ENCODE results near the gene AQP4.

AQP4 gene, protein sequence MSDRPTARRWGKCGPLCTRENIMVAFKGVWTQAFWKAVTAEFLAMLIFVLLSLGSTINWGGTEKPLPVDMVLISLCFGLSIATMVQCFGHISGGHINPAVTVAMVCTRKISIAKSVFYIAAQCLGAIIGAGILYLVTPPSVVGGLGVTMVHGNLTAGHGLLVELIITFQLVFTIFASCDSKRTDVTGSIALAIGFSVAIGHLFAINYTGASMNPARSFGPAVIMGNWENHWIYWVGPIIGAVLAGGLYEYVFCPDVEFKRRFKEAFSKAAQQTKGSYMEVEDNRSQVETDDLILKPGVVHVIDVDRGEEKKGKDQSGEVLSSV

DNA sequence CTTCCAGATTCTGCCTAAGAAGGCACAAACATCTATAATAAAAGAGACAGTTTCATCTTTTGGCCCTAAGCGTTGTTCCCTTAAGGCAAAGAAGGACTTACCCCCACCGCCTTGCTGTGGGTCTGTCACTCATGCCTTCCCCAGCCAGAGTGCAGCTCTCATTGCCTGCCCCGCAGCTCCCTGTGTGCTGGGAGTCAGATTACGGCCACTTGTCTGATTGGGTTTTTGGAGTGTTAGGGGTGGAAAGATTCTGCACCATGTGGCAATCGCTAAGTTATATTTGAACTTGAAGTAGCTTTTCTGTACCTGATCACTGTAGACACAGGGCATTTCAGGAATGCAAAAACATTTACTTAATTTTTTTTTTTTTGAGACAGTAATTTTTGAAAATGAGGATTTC is at the start of gene AQP4:
Gene AQP4 (minus strand): TSS at position 151 of the 400 bp plus-strand sequence. CDS start 18 bp downstream, at position 133.
- DNase-seq (ENCODE audit: low spot score), result no peak

DNA sequence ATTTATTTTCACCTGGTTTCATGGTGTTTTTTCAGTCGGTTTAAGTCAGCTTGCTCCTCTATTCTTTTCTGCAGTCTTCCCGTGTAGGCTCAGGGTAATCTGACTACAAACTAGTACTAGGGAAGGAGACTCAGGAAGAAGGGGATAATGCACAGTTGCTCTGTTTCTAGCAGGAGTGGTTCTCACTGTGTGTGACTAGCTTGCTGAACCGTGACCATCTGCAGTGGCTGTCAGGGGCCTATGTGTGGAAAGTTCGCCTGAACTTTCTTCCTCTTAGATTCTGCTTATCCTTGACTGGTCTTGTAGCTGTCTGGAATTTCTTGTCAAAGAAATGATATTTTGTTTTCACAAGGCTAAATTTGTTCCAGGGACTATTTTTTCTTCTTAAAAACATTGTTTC is 46.3 kb upstream of the AQP4 start:
- DNase-seq (ENCODE audit: low spot score), result no peak

DNA sequence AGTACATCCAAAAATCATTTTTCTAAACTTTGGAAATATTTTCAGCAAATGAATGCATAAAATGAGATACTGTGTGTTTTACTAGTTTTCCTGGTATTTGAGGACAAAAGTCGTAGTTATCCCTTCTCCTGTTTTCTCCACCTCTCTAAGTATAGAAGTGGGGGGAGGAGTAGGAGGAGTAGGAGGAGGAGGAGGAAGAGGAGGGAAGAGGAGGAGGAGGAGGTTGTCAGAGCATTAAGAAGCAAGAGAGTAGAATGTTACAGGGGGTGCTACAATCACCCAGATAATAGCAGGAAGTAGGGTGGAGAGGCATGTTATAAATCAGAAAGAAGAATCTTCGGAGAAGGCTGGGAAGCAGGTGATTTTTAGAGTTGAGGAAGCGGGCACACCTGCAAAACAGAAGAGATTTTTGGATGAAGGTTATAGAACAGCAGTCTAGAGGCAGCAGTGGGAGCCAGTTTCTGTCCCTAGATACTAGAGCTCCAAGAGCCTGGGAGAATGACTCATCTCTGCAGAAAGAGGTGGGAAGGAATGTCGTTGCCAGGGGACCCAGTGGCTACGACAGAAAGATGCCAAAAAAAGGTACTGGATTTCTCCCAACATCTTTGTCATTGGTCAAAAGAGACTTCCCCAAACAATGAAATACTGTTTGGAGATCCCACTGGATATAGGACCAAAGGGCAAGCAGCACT is 44.2 kb upstream of the AQP4 start:
- no peak for DNase-seq (ENCODE audit: low spot score)

DNA sequence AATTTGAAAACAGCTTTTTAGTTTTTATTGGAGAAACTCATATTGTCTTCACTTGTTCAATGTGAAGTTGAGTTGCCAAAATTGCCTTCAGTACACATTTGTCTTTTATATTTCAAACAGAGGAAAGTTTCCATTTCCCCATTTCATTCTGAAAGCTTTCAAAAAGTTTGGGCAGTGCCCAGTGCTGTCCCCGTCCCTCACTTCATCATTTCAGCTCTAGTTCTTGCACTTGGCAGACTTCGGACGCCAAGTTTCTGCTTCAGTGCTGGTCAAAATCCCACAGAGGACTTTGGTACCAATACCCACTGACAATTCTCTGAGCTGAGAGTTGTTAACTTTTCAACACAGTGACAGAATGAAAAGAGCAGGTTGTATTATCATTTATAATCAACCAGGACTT is 43.4 kb upstream of the AQP4 start:
- no peak for DNase-seq (ENCODE audit: low spot score)

DNA sequence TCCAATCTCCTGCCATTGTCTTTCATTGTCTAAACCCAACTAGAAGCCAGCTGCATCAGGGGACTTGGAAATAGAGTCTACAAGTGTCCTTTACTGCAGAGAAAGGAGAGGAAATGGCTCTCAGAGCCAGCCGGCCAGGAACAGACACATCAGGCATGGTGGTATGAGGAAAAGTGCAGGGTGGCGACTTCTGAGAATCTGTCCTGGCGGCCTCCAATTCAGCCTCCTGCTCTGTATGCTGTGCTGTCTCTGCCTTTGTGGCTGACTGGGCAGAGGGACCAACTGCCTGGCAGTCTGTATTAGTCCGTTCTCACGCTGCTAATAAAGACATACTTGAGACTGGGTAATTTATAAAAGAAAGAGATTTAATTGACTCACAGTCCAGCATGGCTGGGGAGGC is 36.8 kb upstream of the AQP4 start:
- no peak for DNase-seq (ENCODE audit: low spot score)

DNA sequence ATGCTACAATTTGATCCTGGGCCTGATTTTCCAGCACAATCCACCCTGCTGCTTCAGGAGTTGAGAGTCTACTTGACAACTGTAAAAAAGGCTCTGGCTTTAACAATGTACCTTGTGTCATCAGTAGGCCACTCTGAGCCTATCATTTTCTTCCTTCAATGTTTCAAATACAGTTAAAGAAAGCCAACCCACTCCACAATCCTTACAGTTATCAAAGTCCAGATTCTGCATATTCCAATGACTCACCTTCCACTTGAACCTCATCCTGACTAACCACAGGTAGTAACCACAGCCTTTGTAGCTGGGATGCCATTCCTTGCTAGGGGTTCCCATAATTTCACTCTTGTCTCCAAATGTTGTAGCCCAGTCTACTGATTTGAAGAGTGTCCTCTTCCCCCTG is 35.5 kb upstream of the AQP4 start:
- no peak for DNase-seq (ENCODE audit: low spot score)

DNA sequence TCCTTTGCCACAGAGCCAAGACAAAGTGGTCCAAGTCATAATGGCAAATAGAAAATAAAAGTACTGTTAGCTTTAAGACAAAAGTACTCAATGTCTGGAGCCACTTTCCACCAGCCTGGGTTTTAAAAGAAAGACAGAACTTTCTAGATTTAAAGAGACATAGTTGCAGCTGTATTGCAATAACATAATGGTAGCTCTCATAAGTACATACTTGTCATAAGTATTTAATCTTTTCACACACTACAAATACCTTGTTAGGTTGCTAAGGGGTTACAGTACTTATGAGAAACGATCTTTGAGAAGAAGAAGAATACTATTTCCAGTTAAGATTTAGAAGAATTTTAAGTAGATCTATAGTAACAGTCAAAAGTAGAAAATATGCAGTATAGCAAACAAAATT is 28.9 kb upstream of the AQP4 start:
- no peak for DNase-seq (ENCODE audit: low spot score)

DNA sequence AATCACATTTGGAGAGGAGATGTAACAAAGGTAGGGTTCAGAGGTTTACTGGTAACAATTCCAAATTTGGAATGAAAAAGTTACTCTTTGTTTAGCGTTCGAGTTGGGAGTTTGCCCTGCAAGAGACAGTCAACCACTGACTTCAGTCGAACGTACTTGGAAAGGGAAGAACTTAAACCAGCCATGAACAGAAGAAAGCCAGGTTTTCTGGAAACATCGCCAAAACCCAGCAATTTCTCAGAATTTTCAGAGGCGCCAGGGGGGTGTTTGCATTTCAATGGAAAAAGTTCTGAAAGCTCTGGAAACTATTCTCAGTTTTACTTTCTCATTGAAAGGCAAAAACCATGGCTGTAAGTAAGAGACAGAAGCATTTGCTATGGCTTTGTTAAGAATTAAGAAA is 28.5 kb upstream of the AQP4 start:
- DNase-seq (ENCODE audit: low spot score), result no peak

DNA sequence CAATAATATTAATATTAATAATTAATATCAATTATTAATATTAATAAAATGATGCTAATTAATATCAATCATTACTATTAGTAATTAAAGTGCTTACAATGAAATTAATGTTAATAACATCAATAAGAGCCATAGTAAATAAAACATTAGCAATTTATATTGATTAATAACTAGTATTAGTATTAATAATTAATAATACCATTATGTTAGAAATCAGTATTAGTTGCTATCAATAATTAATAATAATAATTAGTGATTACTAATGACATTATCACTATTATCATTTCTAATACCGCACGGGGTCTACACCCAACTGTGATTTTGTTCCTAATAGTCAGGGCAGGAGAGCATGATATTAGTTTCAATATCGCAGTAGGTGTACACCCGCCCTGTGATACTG is 22.8 kb upstream of the AQP4 start:
- no peak for DNase-seq (ENCODE audit: low spot score)

DNA sequence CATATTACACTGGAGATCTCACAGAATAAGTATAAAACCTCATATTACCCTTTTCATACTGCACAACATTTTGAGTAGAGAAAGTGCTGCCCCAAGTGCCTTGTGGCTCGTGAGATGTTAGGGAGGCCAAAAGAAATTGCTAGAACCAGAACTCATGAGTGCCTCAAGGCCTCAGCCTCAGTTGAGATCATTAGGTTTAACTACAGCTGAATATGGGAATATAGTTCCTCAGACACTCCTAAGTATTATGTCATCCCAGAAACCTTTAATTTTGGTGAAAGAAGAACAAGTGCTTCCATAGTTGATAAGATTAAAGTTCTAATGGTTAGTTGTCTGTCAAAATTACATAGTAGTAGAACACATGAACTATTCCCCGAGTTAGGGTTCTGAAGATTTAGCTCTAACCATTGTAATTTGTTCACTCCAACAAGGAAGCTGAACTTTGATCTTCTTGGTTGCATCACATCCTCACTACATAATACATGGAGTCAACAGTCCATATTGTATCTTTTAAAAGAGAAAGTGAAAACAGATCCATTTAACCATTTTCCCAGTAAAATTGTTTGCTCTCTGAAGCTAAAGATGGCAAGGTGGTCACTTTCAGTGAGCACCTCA is 9.6 kb upstream of the AQP4 start:
- DNase-seq (ENCODE audit: low spot score), result no peak

DNA sequence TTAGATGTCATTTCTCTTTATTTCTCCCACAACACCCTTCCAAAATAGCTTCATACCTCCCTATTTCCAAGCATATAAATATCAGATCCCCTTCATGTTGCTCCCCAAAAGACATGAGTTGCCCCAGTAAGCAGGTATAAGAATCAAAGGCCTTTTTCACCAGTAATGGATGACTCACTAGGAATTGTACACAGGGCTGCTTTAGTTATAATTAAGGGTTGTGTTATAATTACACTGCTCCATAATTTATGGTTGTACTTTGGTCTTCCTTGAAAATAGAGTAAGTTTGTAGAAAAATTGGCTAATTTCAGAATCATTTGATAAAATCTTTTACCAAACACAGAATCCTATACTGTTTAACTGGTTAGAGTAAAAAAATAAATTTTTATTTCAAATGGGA is 8.8 kb upstream of the AQP4 start:
- DNase-seq (ENCODE audit: low spot score), result no peak

DNA sequence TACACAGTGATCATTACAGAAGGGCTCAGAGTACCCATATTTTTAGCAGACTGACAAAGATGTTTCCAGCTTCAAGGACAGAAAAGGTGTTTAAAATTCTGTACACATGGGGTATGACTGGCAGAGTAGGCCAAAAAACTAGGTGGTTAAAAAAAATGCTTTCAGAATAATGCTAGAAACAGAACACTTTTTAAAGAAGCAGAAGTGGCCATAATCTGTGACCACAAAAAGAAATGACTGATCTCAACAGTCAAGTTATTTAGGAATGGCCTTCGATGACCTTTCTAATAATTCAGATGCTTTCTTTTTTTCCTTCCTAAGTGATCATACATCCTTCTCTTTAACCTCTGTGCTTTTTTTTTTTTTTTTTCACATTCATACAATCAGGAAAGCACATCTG is 4.1 kb upstream of the AQP4 start:
- no peak for DNase-seq (ENCODE audit: low spot score)

DNA sequence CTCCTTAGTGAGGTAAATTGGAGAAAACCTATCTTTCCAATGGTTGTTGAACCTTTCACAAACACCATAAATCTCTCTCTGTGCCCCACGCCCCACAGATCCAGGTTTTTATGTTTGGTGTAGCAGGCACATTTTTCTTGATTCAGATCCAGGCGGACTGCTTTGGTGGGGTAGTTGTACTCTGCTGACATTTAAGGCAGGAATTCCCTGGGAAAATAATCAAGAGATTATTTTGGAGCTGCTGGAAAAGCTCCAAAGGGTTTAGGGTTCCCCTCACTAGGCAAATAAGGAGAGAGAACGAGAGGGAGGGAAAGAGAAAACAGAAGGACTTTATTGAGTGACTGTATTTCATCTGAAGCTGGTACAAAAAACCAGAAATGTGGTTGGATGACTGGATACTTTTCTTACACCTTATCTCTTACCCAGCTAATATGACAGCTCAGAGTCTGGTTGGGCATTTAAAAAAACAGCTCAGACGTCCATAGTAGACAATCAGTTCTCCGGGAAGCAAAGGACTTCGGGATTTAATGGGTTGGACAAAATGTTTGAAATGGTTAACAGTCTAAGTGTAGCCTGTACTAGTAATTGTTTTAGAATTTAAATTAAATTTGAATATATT is 3.6 kb upstream of the AQP4 start:
- no peak for DNase-seq (ENCODE audit: low spot score)

DNA sequence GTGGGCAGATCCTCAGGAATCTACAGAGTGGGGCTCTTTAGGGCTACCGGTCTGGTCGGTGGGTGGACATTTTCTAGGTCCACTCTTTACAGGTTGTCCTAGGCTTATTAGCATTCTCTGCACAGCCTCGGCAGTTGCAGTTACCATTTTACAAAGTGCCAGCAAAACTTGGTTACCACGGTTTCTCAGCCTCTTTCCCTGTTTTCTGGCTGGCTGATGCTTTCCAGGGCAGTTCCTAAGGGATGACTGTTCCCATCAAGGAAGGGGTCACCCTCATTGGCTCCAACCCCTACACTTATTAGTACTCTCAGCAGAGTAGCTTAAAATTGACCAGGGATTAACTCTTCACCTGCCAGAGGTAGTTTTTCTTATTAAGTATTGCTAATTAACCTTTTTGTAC is 2.0 kb upstream of the AQP4 start:
- DNase-seq (ENCODE audit: low spot score), result no peak

DNA sequence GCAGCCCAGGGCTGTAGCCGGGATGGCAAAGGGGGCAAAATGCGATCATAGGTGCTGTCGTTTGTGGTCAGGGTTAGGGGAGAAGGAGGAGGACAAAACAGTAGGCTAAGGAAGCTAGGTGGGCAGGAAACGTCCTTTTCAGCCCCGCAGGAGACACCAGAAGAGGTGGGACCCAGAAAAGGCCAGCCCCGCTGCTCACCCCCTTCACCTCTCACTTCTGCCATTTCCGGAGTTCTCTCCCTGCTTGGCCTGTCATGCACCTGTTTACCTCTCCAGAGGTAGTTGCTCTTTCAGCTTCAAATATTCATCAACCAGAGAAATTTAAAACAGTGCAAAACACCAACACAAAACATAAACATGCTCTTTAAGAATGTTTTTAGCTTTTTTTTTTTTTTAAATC is 849 bp downstream of the AQP4 start:
- DNase-seq (ENCODE audit: low spot score), result no peak

DNA sequence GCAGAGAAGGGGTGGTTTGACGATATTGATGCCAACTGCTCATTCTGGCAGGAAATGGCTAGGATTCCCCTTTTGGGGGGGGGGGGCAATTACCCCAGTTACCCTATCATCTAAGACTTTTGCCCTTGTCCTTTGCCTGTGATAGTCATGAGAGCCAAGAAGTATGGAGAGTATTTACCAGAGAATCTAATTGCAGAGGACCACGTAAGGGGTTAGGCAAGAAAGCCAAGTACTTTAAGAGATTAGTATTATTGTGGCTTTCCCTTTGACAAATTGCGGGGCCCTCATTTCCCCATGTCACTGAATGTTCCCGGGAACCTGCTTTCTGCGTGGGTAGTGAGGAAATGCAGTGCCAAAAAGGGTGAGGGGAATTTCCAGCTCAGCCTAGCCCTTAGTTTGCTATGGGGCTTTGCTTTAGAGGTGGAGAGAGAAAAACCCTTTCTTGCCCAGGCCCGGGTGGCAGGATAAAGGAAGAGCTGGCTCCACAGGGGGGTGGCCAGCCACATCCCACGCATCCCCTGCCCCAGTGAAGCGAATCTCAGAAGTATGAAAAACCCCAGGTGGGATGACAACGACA is 1.5 kb downstream of the AQP4 start:
- no peak for DNase-seq (ENCODE audit: low spot score)

DNA sequence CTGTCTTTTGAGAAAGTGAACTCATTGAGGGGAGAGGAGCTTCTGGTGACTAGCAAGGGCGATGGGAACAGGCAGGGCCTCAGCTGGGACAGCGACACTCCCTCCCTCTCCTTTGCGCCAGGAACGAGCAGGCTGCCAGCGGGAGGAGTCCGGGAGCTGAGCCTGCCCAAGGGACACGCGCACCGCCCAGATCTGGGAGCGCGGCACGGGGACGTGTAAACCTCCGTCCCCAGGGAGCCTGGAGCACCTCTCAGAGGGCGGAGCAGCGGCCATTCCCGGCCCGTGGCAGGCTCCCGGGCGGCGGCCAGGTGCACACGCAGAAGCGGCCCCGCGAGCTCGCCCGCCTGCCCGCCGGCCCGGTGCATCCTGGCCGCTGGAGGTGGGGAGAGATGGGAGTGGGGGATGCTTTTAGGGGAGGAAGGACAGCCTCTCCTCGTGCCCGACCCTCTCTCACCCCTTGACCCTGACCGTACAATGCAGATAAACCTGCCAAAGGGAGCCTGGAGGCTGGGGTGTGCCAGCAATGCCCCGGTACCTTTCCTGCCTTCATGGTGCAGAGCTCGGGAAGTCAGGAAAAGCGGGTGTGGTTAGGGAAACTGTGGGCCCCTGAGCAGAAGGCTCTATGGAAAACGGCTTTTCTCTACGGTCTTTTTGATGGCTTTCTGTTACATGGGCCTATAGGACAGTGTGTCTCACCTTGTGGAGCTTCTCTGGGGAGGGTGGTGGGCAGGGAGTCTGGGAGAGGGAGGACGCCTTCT is 2.2 kb downstream of the AQP4 start:
- no peak for DNase-seq (ENCODE audit: low spot score)

DNA sequence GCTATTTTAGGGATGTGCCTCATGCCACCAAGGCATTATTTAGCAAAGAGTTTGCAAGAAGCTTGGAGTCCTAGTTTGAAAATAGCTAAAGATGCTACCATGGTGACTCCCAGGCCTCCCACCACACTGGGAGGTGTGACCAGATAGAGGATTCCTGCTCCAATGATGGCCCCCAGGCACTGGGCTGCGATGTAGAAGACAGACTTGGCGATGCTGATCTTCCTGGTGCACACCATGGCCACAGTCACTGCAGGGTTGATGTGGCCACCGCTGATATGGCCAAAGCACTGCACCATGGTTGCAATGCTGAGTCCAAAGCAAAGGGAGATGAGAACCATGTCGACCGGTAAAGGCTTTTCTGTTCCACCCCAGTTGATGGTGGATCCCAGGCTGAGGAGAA is 3.4 kb downstream of the AQP4 start:
- no peak for DNase-seq (ENCODE audit: low spot score)

DNA sequence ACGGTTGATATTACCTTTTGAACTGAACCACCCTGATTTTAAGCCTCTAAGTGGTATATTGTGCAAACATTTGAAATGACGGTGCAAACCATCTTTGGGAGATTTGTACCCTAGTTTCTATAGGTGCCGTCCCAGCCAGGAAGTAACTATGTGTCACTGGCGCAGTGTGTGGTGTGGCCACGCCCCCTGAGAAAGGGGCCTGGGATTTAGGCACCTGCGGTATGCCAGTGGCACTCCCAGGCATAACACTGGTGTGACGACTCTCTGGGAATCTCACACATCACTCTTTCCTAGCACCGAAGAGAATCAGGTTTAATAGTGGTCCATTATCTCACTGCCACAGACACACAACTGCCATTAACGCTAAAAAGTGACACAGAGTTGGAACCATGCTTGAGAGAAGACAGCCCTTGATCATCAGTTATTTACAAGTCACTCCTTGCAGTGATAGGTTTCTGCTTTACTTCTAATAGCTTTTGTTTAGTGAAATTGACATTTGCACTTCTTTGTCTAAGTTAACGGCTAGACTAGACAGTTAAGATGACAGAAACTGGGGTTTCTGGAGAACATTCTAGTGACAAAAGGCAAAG is 11.1 kb downstream of the AQP4 start:
- no peak for DNase-seq (ENCODE audit: low spot score)

DNA sequence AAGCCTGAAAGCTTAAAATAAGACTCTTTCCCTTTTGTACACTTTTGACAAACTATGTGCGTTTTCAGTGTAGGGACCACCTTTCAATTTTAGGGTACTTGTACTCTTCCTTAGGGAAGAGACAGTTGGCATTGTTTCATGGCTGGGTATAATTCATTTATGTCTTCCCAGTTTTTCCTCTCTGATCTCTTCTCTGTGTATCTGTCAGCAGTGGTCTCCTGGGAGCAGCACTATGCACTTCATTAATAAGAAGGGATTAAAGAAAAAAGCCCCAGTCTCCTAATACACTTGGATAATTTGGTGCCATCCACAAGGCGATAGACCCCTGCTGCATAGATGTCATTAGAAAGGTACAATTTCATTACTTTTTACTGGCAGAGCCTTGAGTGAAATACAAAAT is 12.1 kb downstream of the AQP4 start:
- no peak for DNase-seq (ENCODE audit: low spot score)

DNA sequence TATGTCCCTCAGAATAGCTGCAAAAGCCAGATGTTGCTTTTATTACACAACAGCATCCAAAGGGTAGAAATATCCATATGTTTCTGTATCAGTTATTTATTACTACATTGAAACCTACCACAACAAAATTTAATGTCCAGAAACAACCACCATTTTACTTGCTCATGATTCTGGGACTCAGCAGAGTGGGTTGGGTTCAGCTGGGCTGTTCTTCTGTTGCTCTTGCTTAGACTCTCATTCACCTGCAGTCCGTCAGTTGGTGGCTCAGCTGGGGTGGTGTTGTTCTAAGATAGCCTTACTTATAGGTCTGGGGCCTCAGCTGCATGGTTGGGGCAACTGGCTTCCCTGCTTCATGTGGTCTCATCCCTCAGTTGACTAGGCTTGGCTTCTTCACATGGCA is 21.7 kb downstream of the AQP4 start:
- no peak for DNase-seq (ENCODE audit: low spot score)

DNA sequence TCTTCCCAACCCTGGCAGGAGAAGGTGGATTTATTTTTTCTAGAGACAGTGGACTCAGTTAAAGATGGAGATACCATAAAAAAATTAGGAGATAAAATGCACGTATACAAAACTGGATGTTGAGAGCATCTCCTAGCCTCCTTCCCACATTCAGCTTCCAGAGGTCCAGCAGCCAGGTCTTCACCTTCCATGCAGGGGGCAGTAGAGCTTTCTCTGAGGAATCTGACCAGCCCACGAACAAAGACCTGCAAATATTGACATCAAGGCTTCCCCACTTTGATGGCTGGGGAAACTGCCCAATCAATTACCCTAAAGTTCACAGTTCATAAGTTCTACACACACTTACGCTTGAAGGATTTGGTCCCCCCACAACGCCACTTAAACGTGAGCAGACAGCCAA is 24.5 kb downstream of the AQP4 start:
- no peak for DNase-seq (ENCODE audit: low spot score)

Measured in hematopoietic multipotent progenitor cell treated with erythropoietin and hydrocortisone succinate and interleukin-3 and kit ligand, for 17 days (in vitro differentiated cells).